ENCODE data around the gene CRYGS.
"Not testable (repeated sequence)": the region's sequence is repeated elsewhere in the genome, so short reads cannot be mapped to it uniquely, and the experiment has no call there.

CRYGS gene

DNA sequence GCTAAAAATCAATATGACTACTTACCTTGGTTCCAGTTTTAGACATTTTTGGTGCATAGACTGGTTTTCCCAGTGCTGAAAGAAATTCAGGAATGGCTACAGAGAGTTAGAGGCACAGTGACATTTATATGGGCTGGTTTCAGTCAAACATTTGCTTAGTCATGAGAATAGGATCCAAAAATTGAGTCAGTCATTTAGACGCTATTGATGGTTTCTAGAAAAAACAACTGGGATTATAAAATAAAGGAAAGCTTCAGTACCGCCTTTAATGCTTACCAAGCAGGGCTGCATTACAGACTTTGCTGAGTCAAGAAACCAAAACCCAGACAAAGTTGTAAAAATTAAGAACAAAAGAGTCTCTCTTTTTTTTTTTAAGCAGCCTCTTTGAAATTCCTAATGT, at the start of gene CRYGS:
Gene CRYGS (minus strand): TSS at position 100 of the 400 bp plus-strand sequence. CDS start 54 bp downstream, at position 46.
- DNase-seq = no peak

DNA sequence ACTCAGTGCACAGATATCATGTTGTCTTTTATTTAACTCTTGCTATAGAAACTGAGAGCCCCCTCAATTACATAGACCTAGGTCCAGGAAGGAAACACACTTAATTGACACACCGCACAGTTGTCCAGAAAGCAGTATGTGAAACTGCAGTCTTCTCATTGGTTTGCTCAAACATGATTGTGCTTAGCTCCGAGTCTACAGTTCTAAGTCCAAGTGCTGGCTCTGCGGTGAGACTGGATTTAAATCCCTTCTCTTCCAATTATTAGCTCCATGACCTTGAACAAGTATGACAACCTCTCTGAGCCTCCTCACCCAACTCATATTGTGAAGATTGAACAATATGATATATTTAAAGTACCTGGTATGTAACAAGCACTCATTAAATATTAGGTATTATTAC, 49.7 kb upstream of the CRYGS start:
- no peak for DNase-seq

DNA sequence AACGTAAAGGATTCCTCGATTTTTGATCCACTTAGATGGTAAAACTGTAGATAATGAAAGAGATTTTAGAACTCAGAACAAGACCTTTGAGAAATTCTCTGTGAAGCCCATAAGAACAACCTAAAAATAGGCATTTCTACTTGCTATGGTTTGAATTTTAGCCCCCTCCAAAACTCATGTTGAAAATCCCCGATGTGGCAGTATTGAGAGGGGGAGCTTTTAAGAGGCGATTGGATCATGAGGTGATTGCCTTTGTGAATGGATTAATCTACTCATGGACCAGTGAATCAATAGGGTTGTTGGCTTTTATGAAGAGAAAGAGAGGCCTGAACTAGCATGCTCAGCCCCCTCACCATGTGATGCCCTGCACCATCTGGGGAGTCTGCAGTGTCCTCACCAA, 48.5 kb upstream of the CRYGS start:
- DNase-seq = no peak

DNA sequence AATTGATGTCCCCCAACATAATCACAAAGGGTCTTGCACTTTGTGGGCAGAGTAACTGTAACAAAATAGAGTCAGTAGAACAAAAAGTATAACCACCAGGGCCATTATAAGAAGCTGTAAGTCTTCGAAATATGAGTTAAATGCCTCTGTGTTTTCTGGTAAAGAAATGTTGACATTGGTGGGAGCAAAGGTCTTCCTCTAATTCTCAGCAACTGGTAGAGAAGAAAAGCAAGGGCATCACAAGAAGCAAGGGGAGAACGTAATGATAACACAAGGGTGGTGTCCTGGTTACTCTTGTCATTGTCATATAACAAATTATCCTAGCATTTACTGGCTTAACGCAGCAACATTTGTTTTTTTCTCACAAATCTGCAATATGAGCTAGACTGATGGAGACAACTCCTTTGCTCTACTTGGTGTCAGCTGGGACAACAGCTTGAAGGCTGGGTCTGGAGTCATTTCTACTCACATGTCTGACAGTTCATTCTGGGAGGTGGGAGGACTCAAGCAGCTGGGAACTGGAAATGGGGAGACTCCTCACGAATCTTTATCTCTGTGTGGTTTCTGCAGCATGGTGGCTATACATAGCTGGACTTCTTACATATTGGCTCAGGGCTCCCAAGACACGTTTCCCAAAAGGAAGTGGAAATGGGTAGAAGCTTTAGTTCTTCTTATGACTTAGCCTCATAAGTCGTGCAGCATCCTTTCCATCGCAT, 46.6 kb upstream of the CRYGS start:
- DNase-seq = no peak

DNA sequence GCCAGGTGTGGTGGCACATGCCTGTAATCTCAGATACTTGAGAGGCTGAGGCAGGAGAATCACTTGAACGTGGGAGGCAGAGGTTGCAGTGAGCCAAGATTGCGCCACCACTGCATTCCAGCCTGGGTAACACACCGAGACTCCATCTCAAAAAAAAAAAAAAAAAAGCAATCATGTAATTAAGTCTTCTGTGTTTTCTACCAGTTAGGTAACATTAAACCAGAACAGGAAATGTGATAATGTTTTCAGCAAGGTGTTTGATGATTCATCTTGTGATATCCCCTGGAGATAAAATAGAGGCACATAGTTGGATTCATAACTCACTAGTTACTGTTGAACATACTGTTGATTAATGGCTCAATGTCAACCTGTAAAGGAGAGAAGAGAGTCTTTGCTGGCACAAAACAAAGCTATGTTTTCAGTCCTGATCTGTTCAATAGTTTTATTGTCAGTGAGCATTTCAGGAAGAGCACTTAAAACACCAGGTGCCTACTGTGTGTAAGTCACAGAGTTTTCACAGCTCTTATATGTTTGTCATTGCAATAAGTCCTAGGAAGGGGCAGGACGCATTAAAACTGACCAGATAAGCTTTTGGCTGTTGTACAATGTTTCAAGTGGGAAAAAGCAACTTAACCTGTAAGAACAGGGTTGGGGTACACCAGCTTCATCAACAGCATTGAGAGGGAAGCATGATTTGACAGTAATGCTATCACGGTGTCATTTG, 45.8 kb upstream of the CRYGS start:
- no peak for DNase-seq

DNA sequence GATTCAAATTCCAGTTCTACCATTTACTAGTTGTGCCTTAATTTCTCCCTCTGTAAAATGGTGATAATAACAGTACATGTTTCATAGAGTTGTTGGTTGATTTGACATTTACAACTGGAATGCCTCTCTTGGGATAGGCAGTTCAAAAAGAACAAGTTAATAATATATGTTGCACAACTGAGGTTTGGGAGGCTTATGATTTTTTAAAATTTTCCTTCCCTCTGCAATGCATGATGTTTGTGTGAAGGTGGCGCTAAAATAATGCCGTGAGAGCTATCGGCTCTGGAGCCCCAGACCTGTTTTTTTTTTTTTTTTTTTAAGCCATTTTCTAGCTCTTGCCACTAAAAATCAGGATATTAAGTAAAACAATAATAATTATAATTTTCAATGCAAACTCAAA, 44.9 kb upstream of the CRYGS start:
- no peak for DNase-seq

DNA sequence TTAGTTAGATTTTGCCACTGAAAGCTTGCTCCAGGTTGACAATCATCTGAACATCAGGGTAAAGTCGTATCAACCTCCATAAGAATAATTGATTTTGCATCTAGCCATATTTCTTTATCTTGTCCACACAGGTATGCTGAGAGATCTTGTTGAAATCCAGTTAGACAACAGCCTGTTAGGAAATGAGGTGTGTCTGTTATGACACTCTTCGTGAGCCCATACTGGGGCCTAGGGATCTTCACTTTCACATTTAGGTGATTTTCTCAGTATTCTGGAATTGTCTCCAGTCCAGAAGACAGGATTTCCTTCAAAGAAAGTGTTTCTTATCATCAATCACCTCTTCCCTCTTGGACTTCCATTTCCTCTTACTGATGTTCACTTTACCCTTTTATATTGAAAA, 44.5 kb upstream of the CRYGS start:
- no peak for DNase-seq

DNA sequence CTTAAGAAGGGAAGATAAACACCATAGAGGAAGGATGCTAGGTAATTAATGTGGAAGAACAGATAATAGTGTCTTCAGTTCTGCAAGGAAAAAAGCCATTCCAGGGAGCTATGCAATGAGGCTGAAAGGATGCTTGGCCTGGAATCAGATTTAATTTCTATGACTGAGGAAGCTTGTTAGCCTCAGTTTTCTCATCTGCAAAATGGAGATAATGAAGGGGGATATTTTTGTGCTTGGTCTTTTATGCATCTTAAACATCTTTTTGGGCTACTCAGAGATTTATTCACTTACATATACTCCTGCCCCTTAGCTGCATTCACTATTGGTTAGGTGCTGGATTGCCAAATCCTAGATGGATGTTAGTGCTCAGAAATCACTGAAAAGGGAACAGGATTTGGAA, 43.0 kb upstream of the CRYGS start:
- DNase-seq = no peak

DNA sequence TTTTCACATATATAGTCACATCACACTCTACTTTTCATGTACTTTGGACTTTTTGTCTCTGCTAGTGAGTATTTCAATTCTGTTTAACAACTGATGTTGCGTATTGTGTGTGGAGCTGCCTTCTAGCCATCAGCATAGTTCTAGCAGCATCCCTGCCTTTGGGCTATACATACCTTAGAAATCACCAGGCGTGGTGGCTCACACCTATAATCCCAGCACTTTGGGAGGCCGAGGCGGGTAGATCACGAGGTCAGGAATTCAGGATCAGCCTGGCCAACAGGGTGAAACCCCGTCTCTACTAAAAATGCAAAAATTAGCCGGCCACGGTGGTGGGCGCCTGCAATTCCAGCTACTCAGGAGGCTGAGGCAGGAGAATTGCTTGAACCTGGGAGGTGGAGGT, 42.1 kb upstream of the CRYGS start:
- not testable (repeated sequence) for DNase-seq

DNA sequence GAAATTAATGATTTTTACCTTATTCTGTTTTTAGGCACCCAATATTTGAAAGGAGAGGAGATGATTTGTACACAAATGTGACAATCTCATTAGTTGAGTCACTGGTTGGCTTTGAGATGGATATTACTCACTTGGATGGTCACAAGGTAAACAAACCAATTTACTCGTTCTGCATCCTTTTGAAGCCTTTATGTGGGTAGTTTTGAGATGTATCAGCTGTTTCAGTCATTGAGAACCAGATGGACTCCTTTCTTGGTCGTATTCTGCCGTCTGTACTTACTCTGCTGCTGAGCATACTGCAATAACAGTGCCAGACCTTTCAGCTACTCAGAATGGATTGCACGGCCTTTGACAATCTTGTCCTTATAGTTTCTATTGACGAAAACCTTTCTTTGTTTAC, 39.7 kb upstream of the CRYGS start:
- no peak for DNase-seq

DNA sequence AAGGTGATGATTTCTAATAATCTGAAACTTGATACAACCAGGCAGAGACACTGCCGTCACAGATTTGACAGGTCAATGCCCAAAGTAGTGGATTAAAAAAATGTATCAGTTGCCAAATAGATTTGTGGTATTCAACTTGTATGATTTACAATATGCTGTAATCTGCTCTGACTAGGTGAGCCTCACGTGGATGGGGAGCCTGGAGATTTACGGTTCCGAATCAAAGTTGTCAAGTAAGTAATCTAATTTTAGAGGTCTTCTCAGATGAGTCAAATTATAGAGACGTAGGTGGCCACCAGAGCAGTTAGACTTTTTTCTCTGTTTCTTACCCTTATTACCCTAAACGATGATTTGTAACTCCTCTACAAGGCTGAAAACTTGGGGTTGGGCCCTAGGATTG, 38.4 kb upstream of the CRYGS start:
- no peak for DNase-seq

DNA sequence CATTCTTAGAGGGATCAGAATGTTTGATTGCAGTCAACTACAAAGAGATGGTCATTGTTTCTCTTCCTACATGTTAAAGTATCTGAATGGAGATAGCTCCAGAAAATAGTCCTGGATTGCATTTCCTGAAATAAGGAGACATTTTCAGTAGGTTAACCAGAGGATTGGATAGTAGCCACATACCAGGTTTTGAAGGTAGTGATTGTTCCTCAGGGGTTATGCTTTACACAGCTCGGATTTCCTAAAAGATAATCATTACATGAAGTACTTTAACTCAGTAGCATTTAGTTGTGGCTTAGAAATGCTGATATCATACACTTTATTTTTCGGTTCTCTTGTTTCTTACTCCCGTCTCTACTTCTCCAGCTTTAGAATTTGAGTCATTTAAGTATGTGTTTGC, 36.6 kb upstream of the CRYGS start:
- DNase-seq = no peak

DNA sequence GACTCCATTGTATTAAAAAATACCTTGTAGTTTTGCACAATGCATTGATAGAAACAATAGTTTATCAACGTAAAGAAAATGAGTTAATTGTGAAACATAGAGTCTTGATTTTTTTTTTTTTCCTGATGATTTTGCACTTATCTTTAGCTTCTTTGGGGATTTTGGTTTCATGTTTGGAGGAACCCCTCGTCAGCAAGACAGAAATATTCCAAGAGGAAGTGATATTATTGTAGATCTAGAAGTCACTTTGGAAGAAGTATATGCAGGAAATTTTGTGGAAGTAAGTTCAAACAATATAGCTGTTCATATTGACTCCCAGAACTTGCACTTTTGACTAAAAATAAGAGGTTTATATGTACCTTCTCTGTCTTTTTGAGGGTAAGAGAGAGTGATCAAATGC, 33.3 kb upstream of the CRYGS start:
- DNase-seq = peak; percentile 17 to 19

DNA sequence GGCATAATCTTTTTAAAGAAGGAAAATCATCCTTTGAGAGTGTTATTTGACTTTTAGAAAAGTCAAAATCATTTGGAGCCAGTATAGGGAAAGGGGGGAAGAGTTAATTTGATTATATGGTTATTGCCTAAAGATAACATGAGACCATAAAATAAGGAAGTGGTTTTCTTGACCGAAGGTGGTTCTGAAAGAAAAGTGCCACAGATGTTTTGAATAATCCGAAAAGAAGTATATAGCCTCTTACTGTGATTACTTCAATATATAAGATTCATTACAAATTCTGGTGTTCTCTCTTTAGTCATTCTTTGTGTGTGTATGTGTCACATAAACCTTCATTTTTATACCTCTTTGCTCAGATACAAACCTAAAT, 27.4 kb upstream of the CRYGS start:
- no peak for DNase-seq

DNA sequence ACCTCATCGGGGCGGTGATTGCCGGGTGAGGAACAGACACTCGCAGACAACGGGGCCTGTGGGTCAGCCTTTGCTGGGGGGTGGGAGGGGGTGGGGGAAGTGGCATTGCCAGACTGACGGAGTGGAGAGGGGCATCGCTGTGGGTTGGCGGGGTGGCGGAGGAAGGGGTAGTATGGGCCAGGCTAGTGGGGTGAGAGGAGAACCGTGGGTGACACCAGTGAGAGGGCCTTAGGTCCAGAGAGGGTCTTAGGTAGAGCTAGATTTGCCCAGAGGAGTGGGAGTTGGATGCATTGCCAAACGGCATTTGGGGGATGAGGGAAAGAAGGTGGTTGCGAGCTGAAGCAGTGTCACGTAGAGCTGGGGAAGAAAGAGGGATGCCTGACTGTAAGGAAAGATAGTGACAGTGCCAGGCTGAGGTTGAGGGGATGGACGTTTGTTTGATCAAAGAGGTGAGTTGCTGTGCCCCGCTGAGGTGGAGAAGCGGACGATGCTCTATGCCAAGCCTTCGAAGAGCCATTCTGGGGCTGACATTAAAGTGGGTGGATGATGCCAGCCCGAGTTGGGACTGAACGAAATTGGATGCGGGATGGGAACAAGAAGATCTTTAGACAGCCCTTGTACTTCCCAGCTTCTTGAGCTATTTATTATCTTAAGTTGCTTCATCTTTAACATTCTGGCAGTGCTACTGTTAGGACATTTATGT, 26.9 kb upstream of the CRYGS start:
- DNase-seq = no peak

DNA sequence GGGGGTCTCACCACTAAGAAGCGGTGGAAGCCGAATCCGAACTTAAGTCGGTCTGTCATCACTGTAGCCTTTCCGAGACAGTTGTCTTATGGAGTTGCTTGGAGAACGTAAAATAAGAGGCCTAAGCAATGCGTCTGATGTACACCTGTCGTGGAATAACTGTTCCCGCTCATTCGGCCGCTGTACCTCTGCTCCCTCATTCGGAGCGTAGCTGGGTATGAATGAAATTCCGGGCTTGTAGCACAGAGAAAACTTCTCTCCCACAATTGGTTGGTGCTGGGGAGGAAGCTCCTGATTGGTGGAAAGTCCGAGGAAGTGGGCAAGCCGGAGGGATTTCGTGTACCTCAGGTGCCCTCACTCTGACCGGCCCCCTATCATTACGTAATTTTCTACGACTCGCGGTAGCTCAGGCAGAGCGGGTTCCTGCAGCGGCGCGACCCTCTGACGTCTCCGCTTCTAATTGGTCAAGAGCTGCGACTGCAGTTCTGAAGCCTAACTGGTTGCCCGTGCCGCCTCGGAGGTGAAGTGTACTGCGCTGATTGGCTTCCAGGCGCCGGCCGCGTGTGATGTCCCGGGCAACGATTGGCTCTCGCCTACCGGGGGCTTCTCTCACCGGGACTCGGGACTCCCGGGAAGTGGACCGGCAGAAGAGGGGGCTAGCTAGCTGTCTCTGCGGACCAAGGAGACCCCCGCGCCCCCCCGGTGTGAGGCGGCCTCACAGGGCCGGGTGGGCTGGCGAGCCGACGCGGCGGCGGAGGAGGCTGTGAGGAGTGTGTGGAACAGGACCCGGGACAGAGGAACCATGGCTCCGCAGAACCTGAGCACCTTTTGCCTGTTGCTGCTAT, 26.1 kb upstream of the CRYGS start, which contains the start of gene DNAJB11:
Gene DNAJB11 (plus strand): TSS at position 625 of the 845 bp plus-strand sequence. CDS start 178 bp downstream, at position 803.
- DNase-seq = peak; percentile 99 to 100

DNA sequence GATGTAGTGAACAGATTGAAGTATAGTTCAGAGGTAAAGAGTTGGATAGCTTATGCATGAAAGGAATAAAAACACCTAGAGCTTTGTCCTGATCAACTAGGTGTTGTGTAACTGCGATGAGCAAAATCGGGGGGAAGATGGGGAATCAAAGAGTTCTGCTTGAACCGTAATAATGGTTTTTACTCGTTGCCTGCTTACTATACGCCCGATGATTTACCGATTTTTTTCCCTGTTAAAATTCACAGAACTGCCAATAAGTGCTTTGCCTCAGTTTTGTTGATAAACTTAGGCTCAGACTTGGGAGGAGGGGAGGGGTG, 25.6 kb upstream of the CRYGS start:
- DNase-seq = peak in 1 of 2 donors; percentile 7

DNA sequence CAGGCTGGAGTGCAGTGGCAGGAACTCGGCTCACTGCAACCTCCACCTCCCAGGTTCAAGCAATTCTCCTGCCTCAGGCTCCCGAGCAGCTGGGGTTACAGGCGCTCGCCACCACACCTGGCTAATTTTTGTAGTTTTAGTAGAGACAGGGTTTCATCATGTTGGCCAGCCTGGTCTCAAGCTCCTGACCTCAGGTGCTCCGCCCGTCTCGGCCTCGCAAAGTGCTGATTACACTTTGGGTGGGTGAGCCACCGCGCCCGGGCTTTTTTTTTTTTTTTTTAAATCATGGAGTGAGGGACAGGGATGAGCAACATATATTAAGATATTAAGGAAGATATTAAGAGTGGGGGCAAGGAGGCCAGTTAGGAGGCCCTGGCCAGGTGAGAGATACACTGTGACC, 25.2 kb upstream of the CRYGS start:
- not testable (repeated sequence) for DNase-seq

DNA sequence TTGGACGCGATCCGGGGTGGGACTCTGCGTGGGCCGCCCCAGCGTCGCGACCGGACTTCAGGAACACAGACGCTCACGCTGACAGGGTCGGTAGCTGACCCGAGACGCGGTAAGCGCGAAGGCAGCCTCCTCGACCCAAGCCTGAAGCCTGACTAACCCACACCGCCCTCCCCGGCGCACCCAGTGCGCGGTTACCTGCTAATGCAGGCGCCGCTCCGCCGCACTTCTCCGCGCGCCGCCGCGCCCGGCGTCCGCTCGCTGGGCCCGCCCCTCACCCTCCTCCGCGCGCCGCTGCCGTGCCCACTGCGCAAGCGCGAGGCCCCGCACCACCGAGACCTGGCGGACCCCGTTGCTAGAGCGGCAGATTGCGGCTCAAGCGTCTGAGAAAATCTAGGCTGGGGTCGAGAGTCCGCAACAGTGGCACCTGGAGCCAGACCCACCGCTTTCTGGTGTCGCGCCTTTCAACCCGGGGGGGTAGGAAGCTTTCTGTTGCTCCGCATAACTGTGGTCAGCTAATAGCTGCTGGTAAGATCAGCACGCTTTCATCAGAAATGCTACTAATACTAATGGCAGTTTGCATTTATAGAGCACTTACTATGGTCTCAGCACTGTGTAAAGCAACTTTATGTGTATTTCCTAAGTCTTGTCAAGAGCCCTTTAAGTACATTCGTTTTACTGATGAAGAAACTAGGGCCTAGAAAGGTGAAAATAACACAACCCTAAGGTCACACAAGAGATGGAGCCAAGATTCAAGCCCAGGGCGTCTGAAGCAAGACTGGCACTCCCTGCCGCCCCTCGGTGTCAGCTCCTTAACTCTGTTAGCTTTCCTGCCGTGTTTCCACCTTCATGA, 23.1 kb upstream of the CRYGS start, which contains the start of gene TBCCD1:
Gene TBCCD1 (minus strand): TSS at position 268 of the 850 bp plus-strand sequence. CDS start 3,010 bp downstream, outside the sequence.
- peak; percentile 76 to 94 for DNase-seq

DNA sequence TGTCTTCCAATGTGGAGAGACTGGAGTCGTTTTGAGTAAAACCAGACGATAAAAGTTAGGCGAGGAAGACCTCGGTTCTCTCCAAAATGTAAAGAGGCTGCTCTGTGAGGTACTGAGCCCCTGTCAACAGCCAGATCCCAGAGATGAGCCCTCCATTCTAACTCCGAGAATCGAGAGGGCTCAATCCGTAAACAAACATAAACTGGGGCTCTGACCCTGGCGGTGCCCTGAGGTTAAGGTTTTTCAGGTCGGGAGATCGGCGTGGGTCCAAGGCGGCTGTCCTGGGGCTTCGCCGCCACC, 22.5 kb upstream of the CRYGS start:
- DNase-seq = no peak

DNA sequence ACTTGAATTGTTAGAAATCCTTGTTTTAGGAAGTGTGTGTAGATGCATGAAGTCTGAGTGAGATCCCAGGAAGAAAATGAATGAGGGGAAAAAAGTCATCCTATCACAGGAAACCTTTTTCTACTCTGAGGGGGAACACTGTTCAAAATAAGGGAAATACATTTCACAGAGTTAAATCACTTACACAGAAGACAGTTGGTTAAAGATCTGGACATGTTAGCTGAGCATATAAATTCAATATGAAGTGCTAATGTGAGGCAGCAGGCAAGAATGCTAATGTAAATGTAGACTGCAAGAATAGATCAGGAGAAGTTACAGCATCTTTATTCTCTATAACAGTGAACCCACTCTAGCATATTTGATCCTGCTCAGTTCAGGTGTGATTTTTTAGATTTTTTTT, 20.4 kb upstream of the CRYGS start:
- DNase-seq = no peak

DNA sequence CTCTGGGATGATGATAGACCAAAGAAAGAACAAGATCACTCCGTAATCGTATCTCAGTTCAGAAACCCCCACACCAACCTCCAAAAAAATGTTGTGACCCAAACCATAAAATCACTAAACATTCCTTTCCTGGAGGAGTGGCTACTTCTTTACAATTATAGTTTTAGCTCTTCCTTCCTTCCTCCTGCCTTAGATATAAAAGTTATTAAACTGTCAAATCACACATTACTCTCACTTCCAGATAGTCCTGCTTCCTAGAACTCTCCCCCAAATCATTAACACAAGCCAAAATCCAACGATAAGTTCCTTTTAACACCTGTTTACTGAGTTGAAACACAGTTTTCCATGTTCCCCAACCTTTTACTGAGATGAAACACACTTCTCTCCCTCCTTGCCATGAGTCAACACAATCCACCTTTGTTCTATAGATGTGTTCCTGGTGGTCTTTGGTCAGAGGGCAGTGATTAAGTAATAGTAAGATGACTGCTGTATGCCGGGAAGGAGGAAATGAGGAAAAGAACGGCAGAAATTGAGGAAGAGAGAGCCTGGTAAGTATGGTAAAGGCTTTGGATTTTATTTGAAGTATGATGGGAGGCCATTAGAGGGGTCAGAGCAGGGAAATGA, 8.3 kb upstream of the CRYGS start:
- no peak for DNase-seq

Measured in inflammatory macrophage treated with lipopolysaccharide for 1 hour (primary cell).